ENCODE measurements around the gene BNIP5.
"Not testable (repeated sequence)": the region's sequence is repeated elsewhere in the genome, so short reads cannot be mapped to it uniquely, and the experiment has no call there.

The BNIP5 gene

DNA sequence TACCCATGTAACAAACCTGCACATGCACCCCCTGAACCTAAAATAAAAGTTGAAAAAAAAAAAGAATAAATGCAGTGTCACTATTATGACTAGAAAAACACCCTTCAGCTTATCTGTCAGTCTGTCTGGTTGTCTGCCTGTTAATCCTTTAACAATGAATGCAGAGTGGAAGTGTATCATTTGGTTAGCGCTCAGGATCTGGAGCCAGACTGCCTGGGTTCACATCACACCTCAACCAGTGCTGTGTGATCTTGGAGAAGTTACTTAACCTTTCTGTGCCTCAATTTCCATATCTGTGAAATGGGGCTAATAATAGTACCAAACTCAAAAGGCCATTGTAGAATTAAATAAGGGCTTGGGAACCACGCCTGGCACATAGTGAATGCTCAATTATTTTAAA, 34.0 kb upstream of the BNIP5 start:
- Histone ChIP-seq H3K9me3 (no peaks in the 10 kb centered on the region), H3K36me3 (no peaks in the 10 kb centered on the region), H3K4me1 (no peaks in the 10 kb centered on the region), H3K4me3 (ENCODE audit: low read depth, low read length) (no peak overlapping the region), H3K27me3 (no peaks in the 10 kb centered on the region)
- TF ChIP-seq CTCF (IDR thresholded peaks at IDR 0.05; ENCODE audit: low read depth, low read length) = no peak
- no peak for DNase-seq

DNA sequence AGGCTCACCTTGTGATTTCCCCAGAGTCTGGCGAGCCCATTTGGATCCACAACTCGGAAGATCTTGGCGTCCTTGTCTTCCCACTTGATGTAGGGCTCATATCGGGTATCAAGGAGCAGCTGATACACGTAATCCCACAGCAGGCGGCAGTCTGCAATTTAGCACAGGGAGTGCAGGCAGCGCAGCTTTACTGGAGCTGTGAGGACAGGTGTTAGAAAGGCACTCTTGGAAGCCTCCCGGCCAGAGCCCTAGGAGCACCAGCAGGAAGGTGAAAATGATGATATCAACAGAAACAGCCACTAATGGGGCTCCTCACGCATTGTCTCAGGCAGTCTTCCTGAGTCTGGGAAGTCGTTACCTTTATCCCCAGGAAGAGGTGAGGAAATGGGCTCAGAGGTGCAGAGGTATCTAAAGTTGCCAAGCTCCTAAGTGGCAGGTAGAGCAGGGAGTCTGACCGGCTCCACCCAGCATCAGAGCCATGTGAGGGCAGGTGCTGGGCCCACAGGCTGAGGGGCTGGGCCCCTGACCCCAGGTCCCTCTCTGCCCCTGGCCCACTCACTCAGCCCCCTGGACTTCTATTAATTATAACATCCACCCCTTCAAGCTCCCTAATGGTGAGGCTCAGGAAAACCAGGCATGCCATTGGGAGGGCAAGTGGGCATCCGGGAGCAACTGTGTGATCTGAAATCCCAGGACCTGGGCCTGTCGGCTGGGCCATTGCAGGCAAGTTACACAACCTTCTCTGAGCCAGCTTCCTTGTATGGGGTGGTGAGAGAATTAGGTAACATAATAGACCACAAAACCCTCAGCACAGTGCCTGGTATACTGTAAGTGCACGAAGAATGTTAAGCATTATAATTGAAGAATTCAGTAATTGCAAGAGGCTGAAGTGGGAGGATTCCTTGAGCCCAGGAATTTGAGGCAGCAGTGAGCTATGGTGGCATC, 32.5 kb upstream of the BNIP5 start:
- no peaks in the 10 kb centered on the region for H3K27me3 ChIP-seq
- no peaks in the 10 kb centered on the region for H3K4me1 ChIP-seq
- no peaks in the 10 kb centered on the region for H3K9me3 ChIP-seq
- no peak overlapping the region for H3K4me3 ChIP-seq (ENCODE audit: low read depth, low read length)
- no peaks in the 10 kb centered on the region for H3K36me3 ChIP-seq
- DNase-seq = no peak
- no peak for TF ChIP-seq CTCF (IDR thresholded peaks at IDR 0.05; ENCODE audit: low read depth, low read length)

DNA sequence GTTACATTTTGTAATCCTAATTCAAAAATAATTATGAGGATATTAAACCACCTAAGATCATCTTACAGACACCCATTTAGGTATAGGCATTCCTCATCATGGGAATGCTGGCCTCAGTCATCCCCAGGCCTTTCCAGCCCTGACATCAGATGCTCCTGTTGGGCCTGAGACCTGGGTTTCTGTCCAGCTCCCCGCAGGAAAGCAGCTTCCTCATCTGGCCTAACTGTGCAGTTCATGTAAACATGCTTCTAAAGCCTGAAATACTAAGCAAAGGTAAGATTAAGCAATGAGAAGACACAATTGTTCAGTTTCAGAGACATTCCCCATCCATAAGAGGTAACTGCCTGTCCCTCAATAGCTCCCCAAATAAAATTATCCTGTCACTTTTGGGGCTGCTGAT, 31.7 kb upstream of the BNIP5 start:
- H3K9me3 ChIP-seq = no peaks in the 10 kb centered on the region
- no peak for DNase-seq
- H3K4me3 ChIP-seq (ENCODE audit: low read depth, low read length) = no peak overlapping the region
- no peaks in the 10 kb centered on the region for H3K36me3 ChIP-seq
- TF ChIP-seq CTCF (IDR thresholded peaks at IDR 0.05; ENCODE audit: low read depth, low read length) = no peak
- H3K4me1 ChIP-seq = no peaks in the 10 kb centered on the region
- no peaks in the 10 kb centered on the region for H3K27me3 ChIP-seq

- no peak for DNase-seq
- TF ChIP-seq CTCF (IDR thresholded peaks at IDR 0.05; ENCODE audit: low read depth, low read length) = no peak
- Histone ChIP-seq H3K27me3 (no peaks in the 10 kb centered on the region), H3K4me3 (ENCODE audit: low read depth, low read length) (no peak overlapping the region), H3K9me3 (no peaks in the 10 kb centered on the region), H3K4me1 (no peaks in the 10 kb centered on the region), H3K36me3 (no peaks in the 10 kb centered on the region)
Measured at GRCh38 chr6:36367743-36368142, 31.1 kb upstream of the BNIP5 start.

DNA sequence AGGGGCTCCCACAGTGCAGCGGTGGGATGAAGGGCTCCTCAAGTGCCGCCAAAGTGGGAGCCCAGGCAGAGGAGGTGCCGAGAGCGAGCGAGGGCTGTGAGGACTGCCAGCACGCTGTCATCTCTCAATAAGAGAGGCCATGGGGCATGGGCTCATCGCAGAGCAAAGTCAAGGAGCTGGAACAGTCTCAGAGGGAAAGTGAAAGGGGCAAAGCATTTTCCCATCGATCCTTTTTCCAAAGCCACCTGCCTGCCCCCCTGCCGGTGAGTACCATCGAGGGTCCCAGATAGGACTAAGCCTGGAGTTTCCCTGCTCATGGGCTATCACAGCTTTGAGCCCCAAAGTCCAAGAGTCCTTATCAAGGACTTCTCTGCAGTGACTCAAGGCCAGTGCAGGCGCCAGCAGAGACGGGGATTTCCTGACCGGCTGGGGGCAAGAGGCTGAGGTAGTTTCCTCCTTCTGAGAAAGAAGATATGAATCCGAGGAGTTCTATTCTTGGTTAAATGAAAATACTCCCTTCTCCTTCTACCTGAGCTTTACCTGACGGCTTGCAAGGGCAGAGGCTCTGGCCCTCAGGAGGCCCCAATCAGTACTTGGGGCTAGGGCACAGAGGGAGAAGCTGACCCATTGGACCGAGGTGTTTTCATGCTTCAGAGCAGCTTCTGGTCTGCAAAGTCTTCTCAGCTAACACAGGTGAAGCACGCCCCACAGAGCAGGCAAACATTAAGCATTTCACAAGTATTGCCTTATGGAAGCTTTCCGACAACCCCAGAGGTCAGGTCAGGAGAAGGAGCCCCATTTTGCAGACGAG, 28.2 kb upstream of the BNIP5 start:
- Histone ChIP-seq H3K4me1 (peaks cover 4% of the 10 kb centered on the region), H3K9me3 (no peaks in the 10 kb centered on the region), H3K36me3 (no peaks in the 10 kb centered on the region), H3K4me3 (ENCODE audit: low read depth, low read length) (no peak overlapping the region), H3K27me3 (no peaks in the 10 kb centered on the region)
- DNase-seq = no peak
- no peak for TF ChIP-seq CTCF (IDR thresholded peaks at IDR 0.05; ENCODE audit: low read depth, low read length)

GRCh38 chr6:36364061-36364635, 27.5 kb upstream of the BNIP5 start:
- not testable (repeated sequence) for H3K36me3 ChIP-seq; H3K4me3 ChIP-seq (ENCODE audit: low read depth, low read length); DNase-seq; H3K9me3 ChIP-seq; H3K27me3 ChIP-seq; H3K4me1 ChIP-seq

- not testable (repeated sequence) for DNase-seq; H3K27me3 ChIP-seq; H3K36me3 ChIP-seq; H3K4me3 ChIP-seq (ENCODE audit: low read depth, low read length); H3K9me3 ChIP-seq; H3K4me1 ChIP-seq
Measured at GRCh38 chr6:36363371-36363752, 26.7 kb upstream of the BNIP5 start.
